ENCODE data around the gene GRIK2.
"Not testable (repeated sequence)": the region's sequence is repeated elsewhere in the genome, so short reads cannot be mapped to it uniquely, and the experiment has no call there.

GRIK2 gene

DNA sequence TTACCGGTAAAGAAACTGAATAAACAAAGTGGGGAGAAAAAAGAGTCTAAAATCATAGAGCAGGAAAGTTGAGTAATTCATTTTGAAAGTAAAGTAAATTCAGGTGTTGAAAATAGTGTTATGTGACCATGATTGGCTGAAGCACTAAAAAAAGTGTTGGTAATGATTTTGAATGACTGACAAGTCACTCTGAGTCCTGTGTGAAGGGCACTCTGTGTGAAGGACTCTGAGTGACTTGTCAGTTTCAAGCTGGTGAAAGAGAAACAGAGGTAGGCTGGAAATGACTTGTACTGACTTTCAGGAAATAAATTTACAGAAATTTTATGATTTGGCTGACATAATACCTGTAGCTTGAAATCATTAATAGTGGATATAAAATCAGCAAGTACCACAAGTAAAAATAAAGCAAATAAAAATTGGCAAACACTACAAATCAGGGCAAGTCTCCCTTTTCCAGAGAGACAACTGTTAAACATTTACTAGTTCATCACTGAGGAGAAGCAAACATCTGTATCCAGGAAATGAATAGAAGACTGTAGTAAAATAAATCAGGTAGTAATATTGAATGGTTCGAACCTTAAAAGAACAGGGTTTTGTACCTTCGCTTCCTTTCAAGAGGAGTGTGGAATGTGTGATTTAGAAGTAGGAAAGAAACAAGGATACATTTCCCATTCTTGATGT, 630.6 kb downstream of the GRIK2 start:
- DNase-seq (ENCODE audit: low read depth) = no peak

DNA sequence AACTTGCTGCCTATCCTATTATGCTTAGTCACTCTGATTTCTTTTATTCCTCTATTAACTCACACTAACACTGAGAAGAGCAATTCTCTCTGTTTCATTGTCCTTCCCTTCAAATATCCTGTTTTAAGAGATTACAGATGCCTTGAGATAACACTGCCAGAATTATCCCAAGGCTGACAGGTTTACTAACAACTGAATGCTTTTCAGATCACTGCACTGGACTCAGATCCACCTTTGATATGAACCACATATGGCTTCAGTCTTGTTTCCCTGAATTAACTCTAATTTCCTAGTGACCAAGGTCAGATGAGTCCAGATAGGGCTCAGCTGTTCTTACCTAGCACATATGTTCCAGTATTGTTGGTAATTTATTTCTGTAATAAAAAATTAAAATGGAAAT, 633.1 kb downstream of the GRIK2 start:
- no peak for DNase-seq (ENCODE audit: low read depth)

DNA sequence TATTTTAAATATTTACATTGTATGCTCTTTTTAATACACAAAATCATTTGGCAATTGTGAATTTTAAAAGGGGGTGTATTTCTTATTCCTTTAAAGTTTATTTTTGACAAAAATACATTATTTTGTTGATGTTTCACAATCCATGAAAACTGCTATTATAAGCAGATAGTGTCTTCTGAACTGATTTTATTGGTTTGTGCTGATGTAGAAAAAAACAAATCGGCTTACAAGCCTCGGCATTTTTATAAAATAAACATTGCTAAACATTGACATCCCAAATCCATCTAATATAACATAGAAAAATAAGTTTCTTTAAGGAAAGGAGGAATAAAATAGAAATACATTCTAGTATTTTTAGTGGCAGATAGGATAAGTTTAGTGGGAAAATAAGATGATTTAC, 634.7 kb downstream of the GRIK2 start:
- DNase-seq (ENCODE audit: low read depth) = no peak

DNA sequence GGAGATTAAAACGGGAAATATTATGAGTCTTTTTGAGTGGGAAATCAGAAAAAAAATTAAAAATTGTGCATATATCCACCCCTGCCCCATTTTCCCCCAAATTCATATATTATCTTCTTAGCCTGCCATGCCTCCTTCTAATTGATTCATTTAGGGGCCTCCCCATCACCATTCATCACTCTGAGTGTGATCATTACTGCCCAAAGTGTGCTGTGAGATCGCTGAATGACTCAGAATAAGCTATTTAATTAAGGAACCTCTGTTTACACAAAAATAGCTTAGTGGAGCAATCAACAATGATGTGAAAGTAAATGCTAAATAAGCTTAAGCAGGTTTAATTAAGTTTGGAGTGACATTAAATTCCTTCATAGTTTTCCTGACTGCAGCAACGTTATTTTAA, 645.5 kb downstream of the GRIK2 start:
- DNase-seq (ENCODE audit: low read depth) = no peak

DNA sequence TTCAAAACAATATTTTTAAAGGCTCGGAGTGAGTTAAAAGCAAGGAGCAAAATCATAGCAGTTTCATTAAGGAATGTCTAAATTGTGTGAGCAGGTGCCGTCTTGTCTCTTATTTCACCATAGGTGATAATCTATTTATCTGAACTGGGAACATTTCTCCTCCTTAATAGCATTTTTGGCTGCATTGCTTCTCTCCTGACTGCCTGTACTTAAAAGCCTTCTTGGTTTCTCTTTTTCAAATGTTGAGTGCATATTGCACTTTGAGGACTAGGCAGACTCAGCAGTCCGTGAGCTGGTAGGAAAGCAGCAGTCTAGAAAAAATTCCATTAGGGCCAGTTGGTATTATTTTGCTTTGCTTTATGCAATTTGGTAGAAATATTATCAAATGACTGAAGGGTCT, 645.9 kb downstream of the GRIK2 start:
- DNase-seq (ENCODE audit: low read depth) = no peak

DNA sequence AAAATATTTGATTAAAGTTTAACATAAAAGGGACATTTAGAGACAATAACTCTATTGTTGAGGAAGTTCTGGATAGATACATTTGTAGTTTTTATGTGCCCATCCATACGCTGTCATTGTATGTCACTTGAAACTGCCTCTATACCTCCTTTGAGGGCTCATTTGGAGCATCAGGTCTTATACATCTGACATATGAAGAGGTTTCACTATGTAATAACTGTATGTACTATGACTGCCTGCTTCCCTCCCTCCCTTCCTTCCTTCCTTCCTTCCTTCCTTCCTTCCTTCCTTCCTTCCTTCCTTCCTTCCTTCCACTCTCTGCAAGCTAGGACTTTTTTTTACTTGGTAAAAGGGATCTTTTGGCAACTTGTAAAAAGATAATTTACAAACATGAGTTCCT, 657.5 kb downstream of the GRIK2 start:
- DNase-seq (ENCODE audit: low read depth) = no peak

DNA sequence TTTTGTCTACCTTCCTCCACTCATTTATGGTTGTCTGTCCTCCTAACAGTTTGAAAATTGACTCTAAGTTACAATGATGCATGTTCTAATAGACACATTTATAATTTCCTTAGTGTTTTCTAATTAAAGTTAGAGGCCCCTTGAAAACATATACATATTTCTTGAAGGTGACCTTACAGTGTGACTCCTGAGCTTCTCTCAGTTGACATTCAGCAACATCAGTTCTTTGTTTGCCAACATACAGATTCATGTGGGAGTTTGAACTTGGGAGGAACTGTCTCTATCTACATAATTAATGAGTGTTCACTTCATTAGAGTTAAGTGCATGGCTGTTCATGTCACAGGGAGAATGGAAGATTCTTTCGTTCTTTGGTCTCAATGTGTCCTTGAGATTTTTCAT, 658.2 kb downstream of the GRIK2 start:
- no peak for DNase-seq (ENCODE audit: low read depth)

DNA sequence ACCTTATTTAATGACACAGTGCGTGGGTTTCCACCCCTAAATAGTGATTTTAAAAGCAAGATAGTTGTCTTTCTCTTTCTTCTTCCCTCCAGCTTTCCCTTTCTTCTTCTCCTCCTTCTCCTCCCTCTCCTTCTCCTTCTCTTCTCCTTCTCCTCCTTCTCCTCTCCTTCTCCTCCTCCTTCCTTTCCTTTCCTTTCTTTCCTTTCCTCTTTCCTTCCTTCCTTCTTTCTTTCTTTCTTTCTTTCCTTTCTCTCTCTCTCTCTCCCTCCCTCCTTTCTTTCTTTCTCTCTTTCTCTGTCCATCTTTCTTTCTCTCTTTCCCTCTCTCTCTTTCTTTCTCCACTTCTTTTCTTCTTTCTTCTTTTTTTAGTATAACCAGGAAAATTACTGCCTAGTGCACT, 670.6 kb downstream of the GRIK2 start:
- no peak for DNase-seq (ENCODE audit: low read depth)

DNA sequence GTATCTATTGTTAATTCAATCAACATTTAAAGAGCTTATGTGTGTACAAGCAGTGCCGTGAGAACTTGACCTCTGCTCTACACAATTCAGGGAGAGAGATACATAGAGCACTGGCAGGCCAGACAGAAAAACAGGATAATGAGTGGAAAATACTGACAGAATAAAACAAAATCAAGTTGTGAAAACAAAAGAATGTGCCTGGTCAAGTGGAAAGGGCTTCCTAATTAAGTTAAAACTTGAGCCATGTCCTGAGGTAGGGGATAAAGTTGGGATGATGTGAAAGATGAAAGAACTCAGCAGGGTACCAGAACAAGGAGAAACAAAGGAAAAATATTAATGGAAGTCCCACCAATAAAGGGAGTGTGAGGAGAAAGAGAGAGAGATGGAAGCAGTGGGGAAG, 672.8 kb downstream of the GRIK2 start:
- no peak for DNase-seq (ENCODE audit: low read depth)

DNA sequence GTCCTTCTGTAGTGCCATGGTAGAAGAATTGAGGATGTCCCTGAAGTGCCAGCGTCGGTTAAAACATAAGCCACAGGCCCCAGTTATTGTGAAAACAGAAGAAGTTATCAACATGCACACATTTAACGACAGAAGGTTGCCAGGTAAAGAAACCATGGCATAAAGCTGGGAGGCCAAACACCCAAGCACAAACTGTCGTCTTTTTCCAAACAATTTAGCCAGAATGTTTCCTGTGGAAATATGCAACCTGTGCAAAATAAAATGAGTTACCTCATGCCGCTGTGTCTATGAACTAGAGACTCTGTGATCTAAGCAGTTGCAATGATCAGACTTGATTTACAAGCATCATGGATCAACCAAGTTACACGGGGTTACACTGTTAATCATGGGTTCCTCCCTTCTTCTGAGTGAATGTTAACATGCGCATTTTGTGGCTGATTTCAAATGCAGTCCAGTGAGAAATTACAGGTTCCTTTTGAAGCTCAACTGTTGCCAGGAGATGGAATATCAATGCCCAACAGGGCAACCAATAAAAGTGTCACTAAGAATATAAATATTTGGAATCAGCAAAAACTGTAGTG, 674.9 kb downstream of the GRIK2 start:
- no peak for DNase-seq (ENCODE audit: low read depth)

DNA sequence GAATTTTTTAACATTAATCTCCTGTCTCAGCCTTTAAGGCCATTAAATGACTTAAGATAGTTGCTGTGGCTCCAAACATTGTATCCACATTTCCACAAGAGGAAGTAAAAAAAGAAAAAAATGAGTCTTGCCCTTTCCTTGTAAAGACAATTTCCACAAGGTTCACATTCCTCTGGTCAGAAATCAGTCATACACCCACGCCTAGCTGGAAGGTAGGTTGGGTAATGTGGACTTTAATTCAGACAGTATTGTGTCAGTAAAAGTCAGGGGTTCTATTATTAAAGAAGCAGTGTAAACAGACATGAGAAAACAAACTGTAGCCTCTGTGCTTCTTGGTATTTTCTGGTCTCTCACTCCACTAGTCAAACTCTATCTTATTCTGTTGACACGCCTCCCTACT, 682.0 kb downstream of the GRIK2 start:
- DNase-seq (ENCODE audit: low read depth) = no peak

DNA sequence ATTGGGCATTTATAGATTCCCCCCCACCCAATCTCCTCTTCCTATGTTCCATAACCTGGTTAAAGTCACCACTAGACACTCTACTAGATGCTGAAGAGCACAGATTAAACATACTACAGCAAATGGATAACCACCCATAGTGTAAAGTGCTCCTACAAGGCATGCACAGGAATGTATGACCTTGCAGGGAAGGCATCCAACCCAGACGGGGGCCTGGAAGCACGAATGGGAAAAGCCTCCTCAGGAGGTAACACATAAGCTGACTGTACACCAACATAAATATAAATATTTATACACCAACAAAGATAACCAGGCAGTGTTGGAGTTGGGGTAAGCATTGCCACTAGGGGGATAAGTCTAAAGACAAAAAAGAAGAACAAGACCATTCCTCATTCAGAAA, 691.7 kb downstream of the GRIK2 start:
- DNase-seq (ENCODE audit: low read depth) = no peak

DNA sequence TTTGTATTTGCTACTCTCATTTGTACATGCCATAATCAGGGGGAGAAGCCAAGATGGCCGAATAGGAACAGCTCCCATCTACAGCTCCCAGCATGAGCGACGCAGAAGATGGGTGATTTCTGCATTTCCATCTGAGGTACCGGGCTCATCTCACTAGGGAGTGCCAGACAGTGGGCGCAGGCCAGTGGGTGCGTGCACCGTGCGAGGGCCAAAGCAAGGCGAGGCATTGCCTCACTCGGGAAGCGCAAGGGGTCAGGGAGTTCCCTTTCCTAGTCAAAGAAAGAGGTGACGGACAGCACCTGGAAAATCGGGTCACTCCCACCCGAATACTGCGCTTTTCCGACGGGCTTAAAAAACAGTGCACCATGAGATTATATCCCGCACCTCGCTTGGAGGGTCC, 694.7 kb downstream of the GRIK2 start:
- DNase-seq (ENCODE audit: low read depth) = not testable (repeated sequence)

DNA sequence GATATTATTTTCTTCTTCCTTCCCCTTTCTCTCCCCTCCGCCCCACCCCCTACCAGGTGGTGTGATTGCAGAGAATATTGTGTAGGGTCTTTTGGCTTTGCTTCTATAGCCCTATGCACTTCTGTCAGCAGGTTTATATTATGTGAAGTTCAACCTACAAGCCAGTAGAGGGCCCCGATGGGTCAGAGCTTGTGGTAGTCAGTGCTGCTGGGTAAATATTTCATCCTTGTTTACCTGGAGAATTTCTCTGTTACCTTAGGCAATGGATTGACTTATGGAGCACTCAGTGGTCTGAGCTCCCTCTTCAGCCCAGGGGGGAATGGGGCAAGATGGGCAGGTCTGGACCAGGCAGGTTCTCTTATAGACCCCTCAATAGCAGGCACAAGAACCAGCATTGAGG, 720.9 kb downstream of the GRIK2 start:
- no peak for DNase-seq (ENCODE audit: low read depth)

DNA sequence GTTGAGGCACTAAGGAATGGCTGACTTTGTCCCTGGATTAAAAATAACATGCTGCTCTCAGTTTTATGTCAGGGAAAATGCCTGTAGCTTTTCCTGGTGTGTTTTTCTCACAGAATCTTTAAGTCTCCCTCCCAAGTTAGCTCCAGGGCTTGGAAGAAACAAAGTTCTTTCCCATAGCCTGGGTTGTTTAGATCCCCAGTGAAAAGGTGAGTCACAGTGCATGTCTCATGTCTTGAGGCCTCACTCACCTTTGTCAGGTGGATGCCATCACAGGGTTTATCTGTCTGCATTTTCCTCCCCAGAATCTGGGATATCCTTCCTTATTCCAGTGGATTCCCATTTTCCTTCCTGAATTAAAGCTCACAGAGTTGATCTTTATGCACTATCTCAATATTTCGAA, 722.4 kb downstream of the GRIK2 start:
- DNase-seq (ENCODE audit: low read depth) = no peak

DNA sequence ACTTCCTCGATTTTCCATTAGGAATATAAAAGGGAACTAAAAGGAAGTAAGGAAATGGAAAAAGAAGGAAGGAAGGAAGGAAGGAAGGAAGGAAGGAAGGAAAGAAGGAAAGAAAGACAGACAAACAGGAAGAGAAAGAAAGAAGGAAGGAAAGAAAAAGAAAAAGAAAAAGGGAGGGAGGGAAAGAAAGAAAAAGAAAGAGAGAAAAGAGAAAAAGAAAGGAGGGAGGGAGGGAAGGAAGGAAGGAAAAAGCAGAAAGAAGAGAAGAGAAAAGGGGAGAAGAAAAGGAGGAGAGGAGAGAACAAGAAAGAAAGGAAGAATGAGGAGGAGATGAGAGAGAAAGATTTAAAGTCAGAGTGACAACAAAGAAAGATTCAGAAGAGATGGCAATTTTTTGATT, 724.5 kb downstream of the GRIK2 start:
- no peak for DNase-seq (ENCODE audit: low read depth)
